ENCODE results near the gene TDRD10. TPM values are rescaled to one million over a fixed set of nuclear protein-coding genes. Genes with fewer than 3 reads are reported as not detected.

Gene TDRD10
- total RNA-seq, 1 donor from 2014 or later, result not detected

DNA sequence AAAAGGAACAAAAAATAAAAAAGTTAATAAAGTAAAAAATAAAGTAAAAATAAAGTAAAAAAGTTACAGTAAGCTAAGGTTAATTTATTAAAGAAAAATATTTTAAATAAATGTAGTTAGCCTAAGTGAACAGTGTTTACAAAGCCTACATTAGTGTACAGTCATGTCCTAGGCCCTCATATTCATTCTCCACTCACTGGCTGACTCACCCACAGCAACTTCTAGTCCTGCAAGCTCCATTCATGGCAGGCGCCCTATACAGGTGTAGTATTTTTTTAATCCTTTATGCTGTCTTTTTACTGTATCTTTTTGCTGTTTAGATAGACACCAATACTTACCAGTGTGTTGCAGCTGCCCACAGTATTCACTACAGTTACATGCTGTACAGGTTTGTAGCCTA lies 93.6 kb downstream of the TDRD10 start:
- Mint-ChIP-seq H3K4me1 (peaks cover 34% of the 10 kb centered on the region), H3K27ac (no peak overlapping the region), H3K9me3 (no peaks in the 10 kb centered on the region), H3K4me3 (no peak overlapping the region), H3K27me3 (no peaks in the 10 kb centered on the region), H3K36me3 (ENCODE audit: low read depth) (peaks cover 82% of the 10 kb centered on the region)
- intact Hi-C loops (cut with micrococcal nuclease), result no loop called here
- no peak for DNase-seq

Other genes with a start within 250 kb of the TDRD10 start
- 114 and 118 TPM in 2 replicates for gene HAX1, start 229.6 kb upstream of the TDRD10 start, total RNA-seq
- not detected in 2 replicates for gene AQP10, start 181.1 kb upstream of the TDRD10 start, total RNA-seq
- gene ATP8B2, start 176.7 kb upstream of the TDRD10 start, total RNA-seq, result 49.4 and 49.6 TPM in 2 replicates
- 3.0 and 3.3 TPM in 2 replicates for gene IL6R, start 96.9 kb upstream of the TDRD10 start, total RNA-seq
- not detected in 2 replicates for gene SHE, start 193 bp downstream of the TDRD10 start, total RNA-seq
- gene UBE2Q1, start 56.4 kb downstream of the TDRD10 start, total RNA-seq, result 86.6 and 104 TPM in 2 replicates
- gene CHRNB2, start 65.6 kb downstream of the TDRD10 start, total RNA-seq, result 0.14 TPM in 1 of 2 replicates, not detected in the other
- gene ADAR, start 106.0 kb downstream of the TDRD10 start, total RNA-seq, result 293 and 306 TPM in 2 replicates

All from activated CD4-positive, alpha-beta T cell treated with anti-CD3 and anti-CD28 coated beads, Interleukin-2, amount 10 ng/mL, durations not matched to agents 24 days and 14 days (primary cell).